Inflammatory macrophage (primary cell): Measurements from ENCODE around the gene RCL1.
"Not testable (repeated sequence)": the region's sequence is repeated elsewhere in the genome, so short reads cannot be mapped to it uniquely, and the experiment has no call there.

Source experiments
- DNase-seq, 2 donors: peaks; one replicate each; pipeline ENCODE4 v3.0.0-alpha.2; 2020 to 2022

The RCL1 gene

DNA sequence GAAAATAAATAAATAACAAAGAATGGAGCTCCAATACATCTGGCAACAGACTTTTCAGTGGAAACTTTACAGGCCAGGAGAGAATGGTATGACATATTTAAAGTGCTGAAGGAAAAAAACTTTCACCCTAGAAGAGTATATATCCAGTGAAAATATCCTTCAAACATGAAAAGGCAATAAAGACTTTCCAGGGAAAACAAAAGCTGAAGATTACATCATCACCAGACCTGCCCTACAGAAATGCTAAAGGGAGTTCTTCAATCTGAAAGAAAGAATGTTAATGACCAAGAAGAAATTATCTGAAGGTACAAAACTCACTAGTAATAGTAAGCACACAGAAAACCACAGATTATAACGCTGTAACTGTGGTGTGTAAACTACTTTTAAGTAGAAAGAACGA, 8.3 kb upstream of the RCL1 start:
- DNase-seq = no peak

DNA sequence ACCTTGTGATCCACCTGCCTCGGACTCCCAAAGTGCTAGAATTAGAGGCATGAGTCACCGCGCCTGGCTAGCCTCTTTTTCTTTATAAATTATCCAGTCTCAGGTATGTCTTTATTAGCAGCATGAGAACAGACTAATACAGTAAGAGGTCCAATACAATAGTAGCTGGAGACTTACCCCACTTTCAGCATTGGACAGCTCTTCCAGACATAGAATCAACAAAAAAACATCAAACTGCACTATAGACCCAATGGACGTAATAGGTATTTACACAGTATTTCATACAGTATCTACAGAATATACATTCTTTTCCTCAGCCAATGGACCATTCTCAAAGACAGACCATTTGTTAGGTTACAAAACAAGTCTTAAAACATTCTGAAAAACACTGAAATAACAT, 6.1 kb upstream of the RCL1 start:
- no peak for DNase-seq

DNA sequence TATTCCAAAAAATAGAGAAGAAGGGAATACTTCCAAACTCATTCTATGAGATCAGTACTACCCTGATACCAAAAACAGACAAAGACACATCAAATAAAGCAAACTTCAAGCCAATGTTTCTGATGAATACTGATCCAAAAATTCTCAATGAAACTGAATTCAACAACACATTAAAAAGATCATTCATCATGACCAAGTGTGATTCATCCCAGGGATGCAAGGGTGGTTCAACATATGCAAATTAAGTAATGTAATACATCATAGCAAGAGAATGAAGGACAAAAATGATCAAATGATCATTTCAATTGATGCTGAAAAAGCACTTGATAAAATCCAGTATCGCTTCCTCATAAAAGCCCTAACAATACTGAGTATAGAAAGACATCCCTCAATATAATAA, 4.9 kb upstream of the RCL1 start:
- DNase-seq = no peak

DNA sequence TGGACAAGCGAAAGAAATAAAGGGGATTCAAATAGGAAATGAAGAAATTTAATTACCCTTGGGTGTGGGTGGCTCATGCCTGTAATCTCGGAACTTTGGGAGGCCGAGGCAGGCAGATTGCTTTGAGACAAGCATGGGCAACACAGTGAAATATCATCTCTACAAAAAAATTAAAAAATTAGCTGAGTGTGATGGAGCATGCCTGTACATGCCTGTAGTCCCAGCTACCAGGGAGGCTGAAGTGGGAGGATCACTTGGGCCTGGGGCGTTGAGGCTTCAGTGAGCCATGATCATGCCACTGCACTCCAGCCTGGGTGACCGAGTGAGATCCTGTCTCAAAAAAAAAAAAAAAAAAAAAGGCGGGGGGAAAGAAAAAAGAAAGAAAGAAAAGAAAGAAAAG, 4.0 kb upstream of the RCL1 start:
- DNase-seq = no peak

DNA sequence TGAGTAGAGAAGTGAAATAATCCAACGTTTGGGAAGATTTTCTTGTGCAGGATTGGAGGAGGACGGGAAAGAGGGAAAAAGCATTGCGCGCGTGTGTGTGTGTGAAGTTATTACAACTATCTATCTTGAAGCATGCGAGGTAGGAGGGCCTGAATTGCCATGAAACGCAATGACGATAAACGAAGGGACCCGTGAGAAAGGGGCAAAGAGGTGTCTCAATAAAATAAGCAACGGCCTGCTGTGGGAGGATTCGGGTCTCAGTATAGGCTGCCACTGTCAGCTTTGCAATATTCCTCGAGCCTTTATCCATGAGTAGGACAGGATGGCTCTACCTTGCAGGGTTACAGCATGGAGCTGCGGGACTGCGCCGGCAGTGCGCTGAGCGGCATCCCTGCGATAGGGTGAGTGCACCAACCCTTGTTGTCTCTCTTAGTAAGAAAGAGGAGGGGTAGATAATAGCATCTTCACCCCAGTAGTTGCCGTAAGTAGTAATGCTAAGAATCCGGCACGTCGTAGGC, 631 bp upstream of the RCL1 start:
- no peak for DNase-seq

DNA sequence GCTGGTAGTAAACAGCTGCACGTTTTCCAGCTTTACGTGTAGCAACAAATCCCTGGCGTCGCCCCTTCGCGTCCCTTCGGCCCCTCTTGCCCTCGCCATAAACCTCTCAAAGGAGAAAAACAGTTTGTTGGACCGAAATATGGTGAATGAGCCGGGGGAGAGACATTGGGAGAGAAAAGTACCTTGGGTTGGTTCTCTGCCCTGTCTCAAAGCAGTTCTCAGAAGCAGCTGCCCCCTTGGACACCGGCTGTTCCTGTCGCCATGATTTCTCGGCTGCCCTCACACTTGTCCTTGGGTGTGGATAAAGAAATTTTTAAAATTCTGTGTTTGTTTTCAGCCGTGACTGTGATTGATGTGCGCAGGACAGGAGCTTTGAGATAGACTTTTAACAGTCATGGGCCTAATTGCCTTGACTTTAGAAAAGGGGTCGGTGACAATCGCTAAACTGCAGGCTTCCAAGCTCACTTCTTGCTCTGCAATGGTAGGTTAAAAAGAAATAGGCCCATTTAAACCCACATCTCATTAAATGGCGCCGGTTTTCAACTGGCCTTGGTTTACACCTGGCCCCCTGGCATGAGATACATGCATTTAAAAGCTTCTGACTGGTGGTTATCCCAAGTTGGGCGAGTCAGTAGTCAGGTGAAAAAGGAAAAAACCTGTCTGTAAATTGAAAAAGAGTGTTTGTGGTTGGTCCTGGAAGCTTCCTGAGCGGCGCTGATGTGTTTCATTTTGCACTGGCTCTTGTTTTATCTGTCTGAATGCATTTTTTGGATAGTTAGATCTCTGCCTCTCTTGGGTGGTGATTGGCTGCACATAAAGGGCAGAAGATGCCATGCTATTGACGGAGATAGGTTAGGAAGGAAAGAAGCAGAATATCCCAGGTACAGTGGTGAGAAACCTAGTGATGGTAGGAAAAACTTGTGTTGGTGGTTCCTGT, 983 bp downstream of the RCL1 start:
- DNase-seq = no peak

DNA sequence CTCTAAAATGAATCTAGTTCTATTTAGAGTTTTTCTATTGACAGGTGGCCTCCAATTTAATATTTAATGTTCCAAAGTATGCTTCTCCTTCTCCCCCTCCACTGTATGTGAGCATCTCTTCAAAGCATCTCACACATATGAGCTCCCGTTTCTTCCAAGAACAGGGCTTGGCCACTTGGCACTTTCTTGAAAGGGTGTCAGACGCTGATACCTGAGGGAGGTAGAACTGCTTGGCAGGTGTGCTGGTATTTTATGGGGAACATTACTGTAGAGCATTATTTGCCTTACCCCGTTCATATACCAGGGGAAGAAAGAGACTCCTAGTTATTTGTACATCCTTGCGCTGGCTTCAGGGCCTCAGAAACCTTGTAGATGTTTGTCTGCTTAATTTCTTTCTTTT, 1.9 kb downstream of the RCL1 start:
- no peak for DNase-seq

DNA sequence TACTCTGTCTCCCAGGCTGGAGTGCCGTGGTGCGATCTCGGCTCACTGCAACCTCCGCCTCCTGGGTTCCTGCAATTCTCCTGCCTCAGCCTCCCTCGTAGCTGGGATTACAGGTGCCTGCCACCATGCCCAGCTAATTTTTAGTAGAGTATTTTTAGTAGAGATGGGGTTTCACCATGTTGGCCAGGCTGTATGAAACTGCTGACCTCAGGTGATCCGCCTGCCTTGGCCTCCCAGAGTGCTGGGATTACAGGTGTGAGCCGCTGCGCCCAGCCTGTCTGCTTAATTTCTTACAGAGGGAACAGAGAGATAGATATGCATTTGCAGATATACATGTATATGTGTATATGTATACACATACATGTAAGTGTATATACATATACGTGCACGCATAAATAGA, 2.4 kb downstream of the RCL1 start:
- DNase-seq = not testable (repeated sequence)

DNA sequence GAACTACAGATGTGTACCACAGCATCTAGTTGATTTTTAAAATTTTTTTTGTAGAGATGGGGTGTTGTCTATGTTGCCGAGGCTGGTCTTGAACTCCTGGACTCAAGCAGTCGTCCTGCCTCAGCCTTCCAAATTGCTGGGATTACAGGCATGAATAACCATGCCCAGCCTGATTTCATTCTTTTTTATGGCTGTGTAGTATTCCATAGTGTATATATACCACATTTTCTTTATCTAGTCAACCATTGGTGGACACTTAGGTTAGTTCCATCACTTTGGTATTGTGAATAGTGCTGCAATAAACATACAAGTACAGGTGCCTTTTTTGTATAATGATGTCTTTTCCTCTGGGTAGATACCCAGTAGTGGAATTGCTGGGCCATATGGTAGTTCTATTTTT, 3.8 kb downstream of the RCL1 start:
- no peak for DNase-seq

DNA sequence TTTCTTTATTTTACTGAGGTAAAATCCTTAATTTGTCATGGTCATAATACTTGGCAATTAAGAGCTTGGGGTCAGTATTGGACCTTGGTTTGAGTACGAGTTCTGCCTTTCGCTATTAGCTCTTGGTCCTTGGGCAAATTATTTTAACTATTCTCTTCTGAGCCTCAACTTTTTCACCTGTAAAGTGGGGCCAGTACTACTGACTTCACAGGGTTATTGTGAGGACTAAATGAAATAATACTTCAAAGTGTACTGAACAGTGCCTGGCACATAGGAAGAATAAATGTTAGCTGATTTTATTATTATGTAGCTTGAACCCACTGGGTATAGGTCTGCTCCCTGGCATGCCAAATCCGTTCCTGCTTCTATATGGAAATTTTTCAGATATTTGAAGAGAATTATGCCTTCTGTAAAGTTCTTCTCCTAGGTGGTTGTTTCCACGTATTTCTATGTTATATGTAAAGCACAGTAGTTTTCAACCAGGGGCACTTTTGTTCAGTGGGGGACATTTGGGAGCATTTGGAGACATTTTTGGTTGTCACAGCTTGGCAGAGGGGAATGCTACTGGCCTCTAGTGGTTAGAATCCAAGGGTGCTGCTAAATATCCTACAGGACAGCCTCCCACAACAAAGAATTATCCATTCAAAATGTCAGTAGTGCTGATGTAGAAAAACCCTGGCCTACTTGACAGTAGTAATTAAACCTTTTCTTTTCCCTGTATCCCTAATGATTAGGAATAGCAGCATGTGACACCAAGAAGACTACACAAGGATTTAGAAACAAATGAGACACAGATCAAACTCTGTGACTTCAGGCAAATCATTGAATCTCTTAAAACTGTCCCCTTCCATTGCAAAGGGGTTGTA, 4.5 kb downstream of the RCL1 start:
- peak; percentile 34 to 39 for DNase-seq

DNA sequence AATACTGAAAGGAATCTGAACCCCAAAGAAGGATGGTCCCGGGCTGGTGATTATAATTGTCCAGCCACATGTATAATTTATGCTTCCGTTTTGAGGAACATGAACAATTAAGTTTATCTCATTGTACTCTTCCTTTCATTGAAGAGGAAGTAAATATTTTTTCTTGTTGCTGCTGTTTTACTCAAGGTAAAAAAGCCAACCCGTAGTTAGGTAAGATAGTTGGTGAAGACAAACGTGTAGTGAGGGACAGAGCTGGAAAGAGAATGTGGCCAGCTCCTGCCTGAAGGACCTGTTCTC, 5.1 kb downstream of the RCL1 start:
- peak in 1 of 2 donors; percentile 18 for DNase-seq

DNA sequence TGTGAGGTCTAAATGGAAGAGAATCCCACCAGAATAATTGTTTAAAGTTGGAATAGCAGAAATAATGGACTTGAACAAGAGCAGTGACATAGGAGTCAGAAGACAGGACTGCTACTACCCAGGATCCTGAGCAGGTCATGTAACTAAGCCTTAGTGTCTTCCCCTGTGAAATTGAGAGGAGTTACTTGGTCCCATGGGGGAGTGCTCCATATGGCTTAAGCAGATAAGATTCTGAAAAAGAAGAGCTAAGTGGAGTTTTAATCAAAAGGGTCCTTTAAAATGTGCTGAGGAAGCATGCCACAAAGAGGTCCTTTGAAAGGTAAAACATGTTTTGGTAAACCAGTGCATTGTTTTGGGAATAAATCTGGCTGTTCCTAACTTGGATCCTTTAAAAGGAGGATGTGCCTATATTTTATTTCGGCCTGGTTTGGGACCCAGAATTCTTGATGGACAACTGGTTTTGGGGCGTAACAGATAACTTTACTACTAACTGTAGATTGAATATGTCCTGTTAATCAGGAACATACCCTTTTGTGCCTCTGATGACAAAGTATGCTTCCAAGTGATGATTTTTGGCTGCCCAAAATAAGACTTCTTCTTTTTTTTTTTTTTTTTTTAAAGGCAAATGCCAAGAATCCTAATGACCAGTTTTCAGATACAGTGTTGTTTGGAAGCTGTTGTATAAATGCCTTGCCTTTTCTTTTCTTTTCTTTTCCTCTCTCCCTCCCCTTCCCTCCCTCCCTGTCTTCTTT, 5.7 kb downstream of the RCL1 start:
- DNase-seq = no peak

DNA sequence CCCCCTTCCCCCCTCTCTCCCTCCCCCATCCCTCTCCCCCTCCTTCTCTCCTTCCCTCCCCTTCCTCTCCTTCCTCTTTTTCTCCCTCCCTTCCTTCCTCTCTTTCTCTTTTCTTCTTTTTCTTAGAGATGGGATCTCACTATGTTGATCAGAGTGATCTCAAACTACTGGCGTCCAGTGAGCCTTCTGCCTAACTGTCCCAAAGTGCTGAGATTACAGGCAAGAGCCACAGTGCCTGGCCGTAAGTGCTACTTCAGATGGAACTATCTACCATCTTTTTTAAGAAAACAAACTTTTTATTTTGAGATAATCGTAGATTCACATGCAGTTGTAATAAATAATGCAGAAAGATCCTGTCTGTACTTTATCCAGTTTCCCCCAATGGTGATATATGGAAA, 6.3 kb downstream of the RCL1 start:
- no peak for DNase-seq

DNA sequence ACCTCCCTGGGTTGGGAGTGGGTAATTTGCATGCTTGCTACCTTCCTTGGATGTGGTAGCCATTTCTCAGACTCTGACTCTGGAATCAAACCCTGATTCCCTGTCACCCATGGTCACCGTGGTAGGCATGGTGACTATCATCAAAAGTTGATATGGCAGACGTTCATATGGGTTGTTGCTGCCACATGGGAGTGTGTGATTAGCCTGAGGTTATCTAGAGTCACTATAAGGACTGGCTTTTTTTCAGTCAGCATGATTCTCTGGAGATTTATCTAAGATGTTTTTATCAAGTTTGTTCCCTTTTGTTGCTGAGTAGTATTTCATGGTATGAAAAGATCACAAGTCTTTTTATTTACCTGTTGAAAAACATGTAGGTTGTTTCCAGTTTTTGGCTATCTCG, 7.0 kb downstream of the RCL1 start:
- DNase-seq = no peak

DNA sequence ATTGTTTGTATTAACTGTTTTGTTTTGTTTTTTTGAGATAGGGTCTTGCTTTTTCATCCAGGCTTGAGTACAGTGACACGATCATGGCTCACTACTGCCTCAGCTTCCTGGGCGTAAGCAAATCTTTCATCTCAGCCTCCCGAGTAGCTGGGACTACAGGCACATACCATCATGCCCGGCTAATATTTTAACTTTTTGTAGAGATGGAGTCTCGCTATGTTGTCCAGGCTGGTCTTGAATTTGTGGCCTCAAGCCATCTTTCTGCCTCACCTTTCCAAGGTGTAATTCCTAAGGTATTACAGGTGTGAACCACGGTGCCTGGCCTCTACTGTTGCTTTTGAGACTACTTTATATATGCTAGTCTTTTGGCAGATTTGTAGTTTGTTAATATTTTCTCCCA, 8.4 kb downstream of the RCL1 start:
- no peak for DNase-seq

DNA sequence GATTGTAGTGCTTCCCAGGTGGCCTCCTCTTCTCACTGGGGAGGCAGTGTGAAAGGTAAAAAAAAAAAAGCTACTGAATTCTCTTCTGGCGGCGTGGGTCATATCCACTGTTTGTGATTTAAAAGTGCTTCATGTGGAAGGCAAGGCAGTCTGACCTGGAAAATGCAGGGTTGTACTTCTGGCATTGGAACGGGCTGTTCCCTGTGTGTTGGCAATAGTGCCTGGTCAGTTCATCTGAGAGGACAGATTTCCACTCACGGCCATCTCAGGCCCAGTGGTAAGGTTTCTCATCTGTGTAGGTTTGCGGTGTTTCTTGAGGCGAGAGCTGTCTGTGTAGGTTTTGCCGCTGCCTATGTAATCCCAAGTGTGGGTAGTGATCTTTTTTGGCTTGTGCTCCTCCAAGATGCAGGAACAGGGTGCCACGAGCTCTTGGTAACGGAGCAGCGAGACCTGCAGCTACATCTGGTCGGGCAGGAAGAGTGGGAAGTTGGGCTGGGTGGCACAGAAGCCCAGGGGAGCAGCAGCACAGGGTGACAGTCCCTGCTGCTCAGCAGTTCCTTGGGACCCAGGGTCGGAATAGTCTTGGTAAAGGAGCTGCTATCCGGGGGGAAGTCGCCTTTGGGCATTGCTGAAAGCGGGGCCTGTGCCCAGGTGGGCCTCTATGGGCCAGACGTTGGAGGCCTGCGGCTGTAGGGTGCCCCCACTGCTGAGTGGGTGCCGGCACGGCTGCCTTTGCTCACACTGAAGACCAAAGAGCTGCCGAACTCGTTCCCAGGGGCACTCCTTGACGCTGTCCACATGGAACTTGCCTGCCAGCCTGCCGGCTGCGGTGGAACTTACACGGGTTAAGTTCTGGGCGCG, 11.2 kb downstream of the RCL1 start:
- DNase-seq = no peak

DNA sequence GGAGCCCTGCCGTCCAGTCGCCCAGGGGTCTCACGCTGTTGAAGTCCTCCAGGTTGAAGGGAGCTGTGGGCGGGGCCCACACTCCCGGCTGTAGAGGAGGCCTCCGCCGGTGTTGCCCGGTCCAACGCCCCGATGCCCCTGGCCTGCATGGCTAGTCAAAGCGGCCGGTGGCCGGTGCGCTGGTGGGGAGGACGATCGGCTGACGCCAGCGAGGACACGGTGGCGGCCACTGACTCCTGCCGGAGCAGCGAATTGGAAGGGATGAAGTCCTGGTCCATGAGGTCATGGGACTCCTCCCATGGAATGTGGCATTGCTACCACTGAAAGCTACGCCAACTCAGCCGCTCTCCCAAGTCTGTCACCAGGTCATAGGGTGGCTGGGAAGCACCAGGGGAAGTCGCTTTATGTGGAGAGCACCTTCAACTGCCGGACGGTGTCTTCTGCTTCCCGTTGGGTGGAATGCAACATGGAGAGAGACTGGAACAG, 11.8 kb downstream of the RCL1 start:
- no peak for DNase-seq

DNA sequence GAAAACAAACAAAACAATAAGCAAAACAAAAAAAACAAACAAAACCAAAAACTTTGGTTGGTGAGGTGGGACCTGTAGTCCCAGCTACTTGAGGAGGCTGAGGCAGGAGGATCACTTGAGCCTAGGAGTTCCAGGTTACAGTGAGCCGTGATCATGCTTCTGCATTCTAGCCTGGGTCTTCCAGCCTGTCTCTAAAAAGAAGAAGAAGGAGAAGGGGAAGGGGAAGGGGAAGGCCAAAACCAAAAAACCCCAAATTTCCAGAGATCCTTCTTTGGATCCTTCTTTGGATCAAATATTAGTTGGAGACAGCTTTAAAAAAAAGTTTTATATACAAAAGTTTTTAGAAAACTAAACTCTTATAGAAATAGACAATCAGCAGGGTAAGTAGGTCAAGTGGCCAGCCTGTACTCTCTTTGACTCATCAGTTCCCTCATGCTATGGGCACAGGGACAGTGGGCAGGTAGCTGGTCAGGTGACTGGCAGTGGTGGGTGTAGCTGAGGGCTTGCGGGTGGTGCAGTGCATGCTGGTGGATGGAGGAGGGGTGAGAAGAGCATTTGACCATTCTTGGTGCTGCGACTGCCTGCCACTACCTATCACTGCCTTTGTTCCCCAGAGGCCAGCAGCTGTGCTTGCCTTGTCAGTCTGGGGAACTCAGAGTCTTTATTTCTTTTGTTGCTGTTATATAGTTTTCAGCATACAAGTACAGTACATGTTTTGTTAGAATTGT, 12.6 kb downstream of the RCL1 start:
- DNase-seq = peak; percentile 8 to 43

DNA sequence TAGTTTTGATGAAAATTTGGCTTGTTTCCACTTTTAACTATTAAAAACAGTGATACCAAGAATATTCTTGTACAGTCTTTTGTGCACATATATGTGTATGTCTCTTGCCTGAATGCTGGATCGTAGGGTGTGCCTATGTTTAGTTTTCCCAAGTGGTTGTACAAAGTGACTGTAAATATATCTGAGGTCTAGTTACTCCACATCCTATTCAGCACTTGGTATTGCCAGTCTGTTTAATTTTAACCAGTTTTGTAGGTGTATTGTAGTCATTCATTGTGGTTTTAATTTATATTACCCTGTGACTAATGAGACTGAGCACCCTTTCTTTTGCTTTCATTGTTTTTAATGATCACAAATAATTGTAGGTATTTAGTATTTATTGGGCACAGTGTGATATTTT, 17.8 kb downstream of the RCL1 start:
- DNase-seq = no peak

DNA sequence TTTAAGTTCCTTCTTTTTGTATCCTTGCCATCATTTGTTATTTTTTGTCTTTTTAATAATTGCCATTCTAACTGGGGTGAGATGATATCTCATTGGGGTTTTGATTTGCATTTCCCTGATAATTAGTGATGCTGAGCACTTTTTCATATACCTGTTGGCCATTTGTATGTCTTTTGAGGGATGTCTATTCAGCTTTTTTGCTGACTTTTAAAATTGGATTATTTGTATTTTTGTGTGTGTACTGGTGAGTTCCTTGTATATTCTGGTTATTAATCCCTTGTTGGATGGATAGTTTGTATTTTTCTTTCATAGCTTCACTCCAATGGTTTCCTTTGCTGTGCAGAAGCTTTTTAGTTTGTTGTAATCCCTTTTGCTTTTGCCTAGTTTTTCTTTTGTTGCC, 19.1 kb downstream of the RCL1 start:
- no peak for DNase-seq

DNA sequence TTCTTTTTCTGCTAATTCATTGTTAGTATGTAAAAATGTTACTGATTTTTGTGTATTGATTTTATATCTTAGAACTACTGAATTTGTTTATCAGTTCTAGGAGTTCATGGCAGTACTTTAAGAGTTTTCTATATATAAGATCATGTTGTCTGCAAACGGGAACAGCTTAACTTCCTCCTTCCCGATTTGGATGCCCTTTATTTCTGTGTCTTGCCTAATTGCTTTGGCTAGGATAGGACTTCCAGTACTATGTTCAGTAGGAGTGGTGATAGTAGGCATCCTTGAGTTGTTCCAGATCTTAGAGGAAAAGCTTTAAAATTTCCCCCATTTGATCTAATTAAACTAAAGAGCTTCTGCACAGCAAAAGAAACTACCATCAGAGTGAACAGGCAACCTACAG, 20.1 kb downstream of the RCL1 start:
- peak; percentile 55 to 63 for DNase-seq
